Prostate gland (tissue), 2 donors: Measurements from ENCODE around the gene MTHFR.

Source experiments
- POLR2A ChIP-seq: fragments of 450-650 bp; IDR thresholded peaks from one replicate; pipeline ENCODE4 v1.6.1; 2016; ENCODE audit warnings: antibody characterized with exemption, mild to moderate bottlenecking
- POLR2AphosphoS5 ChIP-seq: sonication (generic); formaldehyde crosslinking; IDR thresholded peaks from one replicate; pipeline ENCODE4 v1.6.1; 2017; ENCODE audit warnings: antibody characterized with exemption
- TF ChIP-seq, protein P1 (sequence below), 4 experiments: fragments of 200-600 bp in 2 of 4; fragments of 450-650 bp in 2 of 4; sonication (generic) in 2 of 4; IDR thresholded peaks; 1 replicate in 3 of 4; 2 replicates in 1 of 4; pipeline ENCODE4 v1.5.1; 2016 to 2019; ENCODE audit warnings: antibody characterized with exemption in 4 of 4, mild to moderate bottlenecking in 2 of 4, moderate library complexity in 2 of 4

DNA sequence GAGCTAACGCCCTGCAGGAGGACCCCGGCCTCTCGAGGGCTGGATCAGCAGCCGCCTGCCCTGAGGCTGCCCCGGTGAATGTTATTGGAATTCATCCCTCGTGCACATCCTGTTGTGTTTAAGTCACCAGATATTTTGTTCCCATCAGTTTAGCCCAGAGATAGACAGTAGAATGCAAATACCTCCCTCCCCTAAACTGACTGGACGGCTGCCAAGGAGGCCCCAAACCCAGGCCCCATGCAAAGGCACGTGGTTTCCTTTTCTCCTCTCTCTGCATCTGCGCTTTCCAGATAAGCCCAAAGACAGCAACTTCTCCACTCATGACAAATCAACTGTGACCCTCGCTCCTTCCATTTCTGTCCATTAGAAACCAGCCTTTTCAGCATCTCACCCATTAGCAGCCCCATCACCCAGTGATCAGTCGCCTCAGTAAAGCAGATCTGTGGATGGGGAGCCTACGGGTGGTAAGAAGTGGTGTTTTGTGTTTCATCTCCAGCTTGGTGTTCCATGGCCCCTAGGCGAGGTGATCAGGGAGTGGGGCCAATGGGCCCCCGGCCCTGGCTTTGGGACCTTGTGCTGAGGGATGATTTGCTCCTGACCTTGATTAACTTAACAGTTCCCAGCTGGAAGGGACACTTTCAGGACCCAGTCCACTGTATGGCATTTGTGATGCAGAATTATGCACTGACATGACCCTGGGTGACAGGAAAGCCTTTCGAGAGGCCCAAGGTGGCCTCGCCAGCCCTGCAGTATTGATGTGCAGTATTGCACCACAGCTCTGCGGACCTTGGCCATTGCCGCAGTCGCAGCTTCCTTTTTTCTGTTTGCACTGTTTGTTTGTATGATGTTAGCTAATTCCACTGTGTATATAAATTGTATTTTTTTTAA, 36.6 kb upstream of the MTHFR start:
- TF ChIP-seq, protein P1, sequence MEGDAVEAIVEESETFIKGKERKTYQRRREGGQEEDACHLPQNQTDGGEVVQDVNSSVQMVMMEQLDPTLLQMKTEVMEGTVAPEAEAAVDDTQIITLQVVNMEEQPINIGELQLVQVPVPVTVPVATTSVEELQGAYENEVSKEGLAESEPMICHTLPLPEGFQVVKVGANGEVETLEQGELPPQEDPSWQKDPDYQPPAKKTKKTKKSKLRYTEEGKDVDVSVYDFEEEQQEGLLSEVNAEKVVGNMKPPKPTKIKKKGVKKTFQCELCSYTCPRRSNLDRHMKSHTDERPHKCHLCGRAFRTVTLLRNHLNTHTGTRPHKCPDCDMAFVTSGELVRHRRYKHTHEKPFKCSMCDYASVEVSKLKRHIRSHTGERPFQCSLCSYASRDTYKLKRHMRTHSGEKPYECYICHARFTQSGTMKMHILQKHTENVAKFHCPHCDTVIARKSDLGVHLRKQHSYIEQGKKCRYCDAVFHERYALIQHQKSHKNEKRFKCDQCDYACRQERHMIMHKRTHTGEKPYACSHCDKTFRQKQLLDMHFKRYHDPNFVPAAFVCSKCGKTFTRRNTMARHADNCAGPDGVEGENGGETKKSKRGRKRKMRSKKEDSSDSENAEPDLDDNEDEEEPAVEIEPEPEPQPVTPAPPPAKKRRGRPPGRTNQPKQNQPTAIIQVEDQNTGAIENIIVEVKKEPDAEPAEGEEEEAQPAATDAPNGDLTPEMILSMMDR (IDR thresholded peaks at IDR 0.05), result no peak
- TF ChIP-seq POLR2A, result no peak
- no peak for TF ChIP-seq POLR2AphosphoS5
